Measurements from ENCODE around the gene CD44. TPM values are rescaled to one million over a fixed set of nuclear protein-coding genes. Genes with fewer than 3 reads are reported as not detected.
A peak's percentile ranks its signal among the peaks of the same experiment; 100 is the strongest.

CD44 gene
- total RNA-seq (2022) = 50.4 and 61.4 TPM in 2 replicates
- percentile 69 among the genes with signal in this experiment for Bru-seq, nascent RNA
- percentile 62 among the genes with signal in this experiment for BruChase-seq, experiment 1, labeled RNA remaining after a 2-hour chase
- percentile 69 among the genes with signal in this experiment for BruChase-seq, experiment 2, labeled RNA remaining after a 6-hour chase
- long read RNA-seq, full-length matches to known transcripts = 13 of 34 reads
- long read RNA-seq, partial matches to known transcripts = 10 of 34 reads
- long read RNA-seq, other reads (novel, unspliced or antisense) = 11 of 34 reads

GRCh38 chr11:35138943-35139721, at the start of gene CD44:
CD44 (plus strand) TSS chr11:35139171; CDS start chr11:35139304, 133 bp downstream.
- no peaks in the 10 kb centered on the region for H3K9me3 Mint-ChIP-seq (ENCODE audit: unreplicated experiment)
- DNase-seq = peak in 1 of 2 experiments; percentile 33
- H3K36me3 Mint-ChIP-seq (ENCODE audit: insufficient read depth, unreplicated experiment) = no peaks in the 10 kb centered on the region
- H3K4me1 Mint-ChIP-seq (ENCODE audit: low read depth, unreplicated experiment) = no peaks in the 10 kb centered on the region
- ChIA-PET CTCF (interaction anchor here (1.1 kb wide), 1 partner anchor 211 kb away, joined by 3 read pairs; no protein-coding TSS in a partner anchor), POLR2A (no interaction called here)
- Histone ChIP-seq H3K4me1 (peaks cover 5% of the 10 kb centered on the region; the same call in 1 of the 2 replicates), H3K27me3 (replicated peaks; ENCODE audit: control insufficient read depth, insufficient read depth, low read length) (0 out of 2 replicates have a peak, but pooled peaks cover 2% of the 10 kb centered on the region), H3K36me3 (ENCODE audit: control insufficient read depth, insufficient read depth, low read length) (no peaks in the 10 kb centered on the region), H3K9me3 (no peaks in the 10 kb centered on the region), H3K4me3 (ENCODE audit: low read depth, low read length) (peak within 1 kb of the TSS; percentile 79)
- H3K27ac Mint-ChIP-seq (ENCODE audit: unreplicated experiment) = peak within 1 kb of the TSS; percentile 16
- peak within 1 kb of the TSS; percentile 53 for H3K4me3 Mint-ChIP-seq (ENCODE audit: unreplicated experiment)
- TF ChIP-seq CTCF (IDR thresholded peaks at IDR 0.05; ENCODE audit: insufficient read depth in 1 of 2, low read depth in 1 of 2, low read length in 1 of 2, severe bottlenecking in 1 of 2, unreplicated experiment in 1 of 2) = no peak
- H3K27me3 Mint-ChIP-seq (ENCODE audit: insufficient read depth, unreplicated experiment) = peaks cover 6% of the 10 kb centered on the region
- intact Hi-C loops (cut with micrococcal nuclease; ENCODE audit: unreplicated experiment) = loop anchor here (5.0 kb wide), 1 partner anchor 212 kb away; no protein-coding TSS in a partner anchor
- BruUV-seq (replicated peaks) = TSS peak; percentile 45

- CTCF ChIA-PET = no interaction called here
- no TSS peak for BruUV-seq (replicated peaks)
- 0 out of 2 replicates have a peak, but pooled peaks cover 2% of the 10 kb centered on the region for H3K9me3 ChIP-seq
Observed at GRCh38 chr11:35089666-35090065, 49.3 kb upstream of the CD44 start.

More at GRCh38 chr11:35089666-35090065, 49.3 kb upstream of the CD44 start:
- Mint-ChIP-seq H3K27me3 (ENCODE audit: insufficient read depth, unreplicated experiment) (peaks cover 6% of the 10 kb centered on the region), H3K4me3 (ENCODE audit: unreplicated experiment) (no peak overlapping the region), H3K27ac (ENCODE audit: unreplicated experiment) (no peak overlapping the region), H3K4me1 (ENCODE audit: low read depth, unreplicated experiment) (no peaks in the 10 kb centered on the region), H3K36me3 (ENCODE audit: insufficient read depth, unreplicated experiment) (no peaks in the 10 kb centered on the region), H3K9me3 (ENCODE audit: unreplicated experiment) (no peaks in the 10 kb centered on the region)
- no peaks in the 10 kb centered on the region for H3K27me3 ChIP-seq (replicated peaks; ENCODE audit: control insufficient read depth, insufficient read depth, low read length)
- no peaks in the 10 kb centered on the region for H3K36me3 ChIP-seq (ENCODE audit: control insufficient read depth, insufficient read depth, low read length)
- intact Hi-C loops (cut with micrococcal nuclease; ENCODE audit: unreplicated experiment) = no loop called here
- H3K4me1 ChIP-seq = no peaks in the 10 kb centered on the region
- no peak overlapping the region for H3K4me3 ChIP-seq (ENCODE audit: low read depth, low read length)
- POLR2A ChIA-PET = no interaction called here
- DNase-seq = no peak
- no peak for TF ChIP-seq CTCF (IDR thresholded peaks at IDR 0.05; ENCODE audit: insufficient read depth in 1 of 2, low read depth in 1 of 2, low read length in 1 of 2, severe bottlenecking in 1 of 2, unreplicated experiment in 1 of 2)

Data from Caco-2 (cell line).